Astrocyte (in vitro differentiated cells and primary cell): Measurements from ENCODE around the gene SETD1A. TPM values are rescaled to one million over a fixed set of nuclear protein-coding genes. Genes with fewer than 3 reads are reported as not detected.
A peak's percentile ranks its signal among the peaks of the same experiment; 100 is the strongest.

Experiments used
- DNase-seq: peaks from one replicate; pipeline ENCODE4 v3.0.0-alpha.2; 2010; ENCODE audit warnings: low read depth
- FAIRE-seq: peaks from 2 replicates; lab custom pipeline; 2011; peaks lifted over from hg19 to GRCh38; lab: Jason Lieb, UNC
- H2AFZ ChIP-seq: 2 replicates; pipeline ENCODE4 v1.6.0; 2012; ENCODE audit warnings: low read depth, low read length, inconsistent platforms
- H3K27ac ChIP-seq: 2 replicates; pipeline ENCODE4 v1.5.1; 2011; ENCODE audit warnings: low read depth, low read length, inconsistent platforms
- H3K27me3 ChIP-seq: 2 replicates; pipeline ENCODE4 v1.6.0; 2011; ENCODE audit warnings: low read length, inconsistent platforms; ENCODE audit not compliant: insufficient read depth
- H3K36me3 ChIP-seq: 2 replicates; pipeline ENCODE4 v1.5.1; 2011; ENCODE audit warnings: low read length, inconsistent platforms; ENCODE audit not compliant: insufficient read depth
- H3K4me1 ChIP-seq: 2 replicates; pipeline ENCODE4 v1.5.1; 2011; ENCODE audit warnings: low read length, inconsistent platforms; ENCODE audit not compliant: insufficient read depth
- H3K4me2 ChIP-seq: 2 replicates; pipeline ENCODE4 v1.6.0; 2012; ENCODE audit warnings: low read length, inconsistent platforms
- H3K4me3 ChIP-seq: 2 replicates; pipeline ENCODE4 v1.5.1; 2011; ENCODE audit warnings: low read depth, mild to moderate bottlenecking, low read length, inconsistent platforms; ENCODE audit not compliant: insufficient read depth
- H3K79me2 ChIP-seq: 2 replicates; pipeline ENCODE4 v1.6.0; 2012; ENCODE audit warnings: mild to moderate bottlenecking, low read length, inconsistent platforms; ENCODE audit not compliant: insufficient read depth
- H3K9ac ChIP-seq: 2 replicates; pipeline ENCODE4 v1.6.0; 2012; ENCODE audit warnings: mild to moderate bottlenecking, low read length, inconsistent platforms
- H3K9me3 ChIP-seq: 2 replicates; pipeline ENCODE4 v1.5.1; 2012; ENCODE audit warnings: low read depth, mild to moderate bottlenecking, low read length, inconsistent platforms; ENCODE audit not compliant: insufficient read depth
- H4K20me1 ChIP-seq: 2 replicates; pipeline ENCODE4 v1.6.0; 2012; ENCODE audit warnings: low read length, inconsistent platforms; ENCODE audit not compliant: insufficient read depth
- H3K27ac Mint-ChIP-seq: one replicate; pipeline ENCODE4 v1.8.0; 2021; ENCODE audit warnings: mild to moderate bottlenecking, mixed read lengths; ENCODE audit not compliant: unreplicated experiment
- H3K27me3 Mint-ChIP-seq: one replicate; pipeline ENCODE4 v1.8.0; 2021; ENCODE audit warnings: low read depth, mixed read lengths; ENCODE audit not compliant: unreplicated experiment
- H3K36me3 Mint-ChIP-seq: one replicate; pipeline ENCODE4 v1.8.0; 2021; ENCODE audit warnings: low read depth, mixed read lengths; ENCODE audit not compliant: unreplicated experiment
- H3K4me1 Mint-ChIP-seq: one replicate; pipeline ENCODE4 v1.8.0; 2021; ENCODE audit warnings: low read depth, mixed read lengths; ENCODE audit not compliant: unreplicated experiment
- H3K4me3 Mint-ChIP-seq: one replicate; pipeline ENCODE4 v1.8.0; 2021; ENCODE audit warnings: mild to moderate bottlenecking, moderate library complexity, mixed read lengths; ENCODE audit not compliant: unreplicated experiment
- H3K9me3 Mint-ChIP-seq: one replicate; pipeline ENCODE4 v1.8.0; 2021; ENCODE audit warnings: mild to moderate bottlenecking, mixed read lengths; ENCODE audit not compliant: unreplicated experiment
- EZH2 ChIP-seq: IDR thresholded peaks from 2 replicates; pipeline ENCODE4 v1.6.1; 2012; ENCODE audit warnings: mild to moderate bottlenecking, low read length, inconsistent platforms; ENCODE audit not compliant: insufficient read depth
- total RNA-seq: library from RNA; stranded (reverse); gene quantifications from 2 replicates; pipeline ENCODE4 v1.2.1, GENCODE V29; 2021
- TF ChIP-seq, protein P1 (sequence below): IDR thresholded peaks from 2 replicates; pipeline ENCODE4 v1.5.1; 2011; ENCODE audit warnings: low read depth, mild to moderate bottlenecking, inconsistent platforms, low read length, moderate library complexity; ENCODE audit not compliant: insufficient read depth

SETD1A gene
- total RNA-seq, 1 donor from 2014 or later = 18.7 TPM

DNA sequence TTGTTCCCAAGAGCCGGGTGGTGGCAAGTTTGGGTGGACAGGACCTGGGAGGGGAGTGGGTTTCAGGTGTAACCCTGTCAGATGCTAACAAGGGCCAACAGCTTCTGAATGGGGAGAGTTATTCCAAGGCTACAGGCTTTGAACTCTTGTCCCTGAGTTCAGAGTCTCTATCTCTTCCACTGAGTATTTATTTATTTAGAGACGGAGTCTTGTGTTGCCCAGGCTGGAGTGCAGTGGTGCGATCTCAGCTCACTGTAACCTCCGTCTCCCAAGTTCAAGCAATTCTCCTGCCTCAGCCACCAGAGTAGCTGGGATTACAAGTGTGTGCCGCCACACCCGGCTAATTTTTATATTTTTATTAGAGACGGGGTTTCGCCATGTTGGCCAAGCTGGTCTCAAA is 2.6 kb upstream of the SETD1A start:
- Histone ChIP-seq H3K9me3 (no peaks in the 10 kb centered on the region), H3K36me3 (peaks cover 11% of the 10 kb centered on the region), H3K4me2 (no peak overlapping the region), H2AFZ (no peak overlapping the region), H3K9ac (no peak overlapping the region), H3K79me2 (peaks cover 17% of the 10 kb centered on the region), H4K20me1 (peaks cover 28% of the 10 kb centered on the region), H3K4me3 (no peak overlapping the region), H3K27ac (no peak overlapping the region), H3K27me3 (no peaks in the 10 kb centered on the region), H3K4me1 (peaks cover 19% of the 10 kb centered on the region)
- H3K27ac Mint-ChIP-seq = no peak overlapping the region
- TF ChIP-seq, protein P1, sequence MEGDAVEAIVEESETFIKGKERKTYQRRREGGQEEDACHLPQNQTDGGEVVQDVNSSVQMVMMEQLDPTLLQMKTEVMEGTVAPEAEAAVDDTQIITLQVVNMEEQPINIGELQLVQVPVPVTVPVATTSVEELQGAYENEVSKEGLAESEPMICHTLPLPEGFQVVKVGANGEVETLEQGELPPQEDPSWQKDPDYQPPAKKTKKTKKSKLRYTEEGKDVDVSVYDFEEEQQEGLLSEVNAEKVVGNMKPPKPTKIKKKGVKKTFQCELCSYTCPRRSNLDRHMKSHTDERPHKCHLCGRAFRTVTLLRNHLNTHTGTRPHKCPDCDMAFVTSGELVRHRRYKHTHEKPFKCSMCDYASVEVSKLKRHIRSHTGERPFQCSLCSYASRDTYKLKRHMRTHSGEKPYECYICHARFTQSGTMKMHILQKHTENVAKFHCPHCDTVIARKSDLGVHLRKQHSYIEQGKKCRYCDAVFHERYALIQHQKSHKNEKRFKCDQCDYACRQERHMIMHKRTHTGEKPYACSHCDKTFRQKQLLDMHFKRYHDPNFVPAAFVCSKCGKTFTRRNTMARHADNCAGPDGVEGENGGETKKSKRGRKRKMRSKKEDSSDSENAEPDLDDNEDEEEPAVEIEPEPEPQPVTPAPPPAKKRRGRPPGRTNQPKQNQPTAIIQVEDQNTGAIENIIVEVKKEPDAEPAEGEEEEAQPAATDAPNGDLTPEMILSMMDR = no peak
- no peak for TF ChIP-seq EZH2
- H3K9me3 Mint-ChIP-seq = no peaks in the 10 kb centered on the region
- H3K36me3 Mint-ChIP-seq = peaks cover 6% of the 10 kb centered on the region
- FAIRE-seq (no peak), DNase-seq (no peak)
- H3K4me1 Mint-ChIP-seq = peaks cover 6% of the 10 kb centered on the region
- peak overlapping the region; percentile 45 for H3K4me3 Mint-ChIP-seq
- no peaks in the 10 kb centered on the region for H3K27me3 Mint-ChIP-seq

DNA sequence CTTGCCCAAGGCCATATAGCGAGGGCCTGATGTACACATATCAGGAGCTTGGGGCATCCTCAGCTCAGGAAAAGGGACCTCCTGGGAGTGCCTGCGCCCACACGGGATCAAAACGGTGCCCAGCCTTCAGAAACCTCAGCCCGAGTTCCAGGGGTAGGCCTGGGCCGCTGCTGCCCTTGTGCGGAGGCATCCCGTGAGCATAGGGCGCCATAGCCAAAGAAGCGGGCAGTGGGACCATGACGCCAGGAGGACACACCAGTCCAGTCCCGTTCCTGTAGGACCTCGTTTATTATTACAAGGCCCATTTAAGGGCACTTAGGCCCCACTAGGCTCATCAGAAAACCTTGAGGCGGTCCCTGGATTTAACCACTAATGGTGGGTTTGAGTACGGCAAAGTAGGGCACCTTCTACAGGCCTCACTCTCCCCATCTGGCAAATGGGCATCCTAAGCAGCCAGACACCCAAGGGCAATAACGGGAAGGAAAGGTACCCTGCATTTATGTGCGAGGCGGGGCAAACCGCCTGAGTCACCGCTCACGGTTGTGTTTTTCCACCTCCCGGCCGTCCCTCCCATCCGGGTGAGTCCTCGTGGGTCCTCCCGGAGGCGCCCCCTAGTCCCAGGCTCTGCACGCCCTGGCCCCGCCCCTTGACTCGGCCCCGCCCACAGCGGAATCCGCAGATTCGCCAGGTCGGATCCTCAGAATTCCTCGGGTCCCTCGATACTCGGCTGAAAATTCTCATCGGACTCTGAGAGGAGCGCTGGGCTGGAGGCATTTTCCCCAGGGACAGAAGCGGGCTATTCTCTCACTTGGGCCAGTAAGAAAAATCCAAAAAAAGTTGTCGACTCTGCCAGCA is 726 bp upstream of the SETD1A start:
- peaks cover 12% of the 10 kb centered on the region for H3K4me1 ChIP-seq
- peak overlapping the region; percentile 78 for H3K4me3 ChIP-seq
- peaks cover 22% of the 10 kb centered on the region for H3K36me3 ChIP-seq
- peaks cover 22% of the 10 kb centered on the region for H4K20me1 ChIP-seq
- FAIRE-seq (no peak), DNase-seq (peak; percentile 71)
- peaks cover 6% of the 10 kb centered on the region for H3K4me1 Mint-ChIP-seq
- peaks cover 26% of the 10 kb centered on the region for H3K79me2 ChIP-seq
- no peaks in the 10 kb centered on the region for H3K27me3 ChIP-seq
- peaks cover 6% of the 10 kb centered on the region for H3K36me3 Mint-ChIP-seq
- H3K27ac Mint-ChIP-seq = peak overlapping the region; percentile 98
- no peaks in the 10 kb centered on the region for H3K27me3 Mint-ChIP-seq
- peak overlapping the region; percentile 93 for H3K4me2 ChIP-seq
- H3K4me3 Mint-ChIP-seq = peak overlapping the region; percentile 91
- H3K27ac ChIP-seq = peak overlapping the region; percentile 99
- peak overlapping the region; percentile 95 for H3K9ac ChIP-seq
- TF ChIP-seq EZH2 = no peak
- TF ChIP-seq, protein P1 = no peak
- no peaks in the 10 kb centered on the region for H3K9me3 ChIP-seq
- H2AFZ ChIP-seq = peak overlapping the region; percentile 71
- H3K9me3 Mint-ChIP-seq = no peaks in the 10 kb centered on the region
